Prostate gland (tissue), 2 donors: ENCODE data around the gene WDR55. TPM values are rescaled to one million over a fixed set of nuclear protein-coding genes. Genes with fewer than 3 reads are reported as not detected.
"Not testable (repeated sequence)": the region's sequence is repeated elsewhere in the genome, so short reads cannot be mapped to it uniquely, and the experiment has no call there.

ENCODE experiments used
- DNase-seq: peaks from one replicate; pipeline ENCODE4 v3.0.0-alpha.2; 2019; ENCODE audit warnings: low spot score
- H3K27ac ChIP-seq, 2 donors: fragments of 200-600 bp; sonication (generic); 2 replicates each; pipeline ENCODE4 v1.5.1; 2017 to 2019
- H3K27me3 ChIP-seq: fragments of 200-600 bp; sonication (generic); replicated peaks from 2 replicates; pipeline ENCODE4 v1.5.1; 2019; ENCODE audit not compliant: insufficient read depth
- H3K36me3 ChIP-seq, 2 donors: fragments of 200-600 bp; sonication (generic); 1 replicate in 1 of 2; 2 replicates in 1 of 2; pipeline versions ENCODE4 v1.5.1 to v1.8.1; 2017 to 2019
- H3K4me1 ChIP-seq: fragments of 200-600 bp; sonication (generic); replicated peaks from 2 replicates; pipeline ENCODE4 v1.5.1; 2019
- H3K4me3 ChIP-seq, 2 donors: fragments of 200-600 bp; sonication (generic); 2 replicates each; pipeline ENCODE4 v1.5.1; 2017 to 2019
- H3K9me3 ChIP-seq: fragments of 200-600 bp; sonication (generic); 2 replicates; pipeline ENCODE4 v1.5.1; 2017
- CTCF ChIP-seq, 4 experiments: fragments of 200-600 bp in 2 of 4; fragments of 450-650 bp in 2 of 4; sonication (generic) in 2 of 4; IDR thresholded peaks; 1 replicate in 3 of 4; 2 replicates in 1 of 4; pipeline ENCODE4 v1.5.1; 2016 to 2019; ENCODE audit warnings: antibody characterized with exemption in 4 of 4, mild to moderate bottlenecking in 2 of 4, moderate library complexity in 2 of 4
- POLR2A ChIP-seq: fragments of 450-650 bp; IDR thresholded peaks from one replicate; pipeline ENCODE4 v1.6.1; 2016; ENCODE audit warnings: antibody characterized with exemption, mild to moderate bottlenecking
- POLR2AphosphoS5 ChIP-seq: sonication (generic); formaldehyde crosslinking; IDR thresholded peaks from one replicate; pipeline ENCODE4 v1.6.1; 2017; ENCODE audit warnings: antibody characterized with exemption
- WGBS: methylation state at CpG from one replicate; pipeline ENCODE4 v1.1.5; 2018; 5-methylcytosine and 5-hydroxymethylcytosine counted together
- intact Hi-C: fragments of 100-400 bp; cut with DNase I; formaldehyde crosslinking; loops from one replicate; pipeline ENCODE4 v1.14.2; 2022
- total RNA-seq, 2 donors: library from RNA; depleted of rRNA; stranded (reverse); fragments of >200 nt; gene quantifications; one replicate each; pipeline ENCODE4 v1.1.0, GENCODE V29; 2016

WDR55 gene
- total RNA-seq, 2 donors from 2014 or later: 23.2 to 26.2 TPM

- TF ChIP-seq POLR2AphosphoS5 (no peak), CTCF (IDR thresholded peaks at IDR 0.05) (no peak), POLR2A (no peak)
- 93% methylated on average over 2 of the region's 2 CpGs for WGBS
- Histone ChIP-seq H3K4me1 (no peaks in the 10 kb centered on the region), H3K4me3 (no peak overlapping the region), H3K9me3 (no peaks in the 10 kb centered on the region), H3K27ac (no peak overlapping the region), H3K36me3 (no peaks in the 10 kb centered on the region), H3K27me3 (no peaks in the 10 kb centered on the region)
- intact Hi-C loops: loop anchor here (10.0 kb wide), 1 partner anchor 259 kb away; no protein-coding TSS in a partner anchor
- DNase-seq: no peak
Measured at GRCh38 chr5:140633501-140633900, 31.2 kb upstream of the WDR55 start.

- TF ChIP-seq CTCF (IDR thresholded peaks at IDR 0.05) (no peak), POLR2AphosphoS5 (no peak), POLR2A (no peak)
- Histone ChIP-seq H3K27me3 (no peaks in the 10 kb centered on the region), H3K36me3 (no peaks in the 10 kb centered on the region), H3K4me1 (no peaks in the 10 kb centered on the region), H3K4me3 (no peak overlapping the region), H3K27ac (no peak overlapping the region), H3K9me3 (no peaks in the 10 kb centered on the region)
- intact Hi-C loops: loop anchor here (10.0 kb wide), 1 partner anchor 259 kb away; no protein-coding TSS in a partner anchor
- DNase-seq: no peak
- WGBS: 48% methylated on average over 3 of the region's 3 CpGs
Measured at GRCh38 chr5:140634103-140634502, 30.6 kb upstream of the WDR55 start.

GRCh38 chr5:140635291-140636257 is 29.1 kb upstream of the WDR55 start:
- Histone ChIP-seq H3K4me1 (no peaks in the 10 kb centered on the region), H3K36me3 (no peaks in the 10 kb centered on the region), H3K27me3 (no peaks in the 10 kb centered on the region), H3K9me3 (no peaks in the 10 kb centered on the region), H3K4me3 (no peak overlapping the region), H3K27ac (no peak overlapping the region)
- TF ChIP-seq POLR2A (no peak), POLR2AphosphoS5 (no peak), CTCF (IDR thresholded peaks at IDR 0.05) (no peak)
- intact Hi-C loops: loop anchor here (5.0 to 10.0 kb wide), 3 partner anchors 88 to 261 kb away; partner anchors contain the start of genes ANKHD1 and EIF4EBP3
- 89% methylated on average over 8 of the region's 8 CpGs for WGBS
- no peak for DNase-seq

GRCh38 chr5:140637371-140638100 is 27.2 kb upstream of the WDR55 start:
- intact Hi-C loops: loop anchor here (5.0 to 10.0 kb wide), 3 partner anchors 90 to 263 kb away; partner anchors contain the start of genes ANKHD1 and EIF4EBP3

GRCh38 chr5:140638898-140639147 is 25.9 kb upstream of the WDR55 start:
- not testable (repeated sequence) for DNase-seq, H3K4me1 ChIP-seq, H3K9me3 ChIP-seq, H3K36me3 ChIP-seq, H3K27me3 ChIP-seq
- Histone ChIP-seq H3K27ac (peak overlapping the region; percentile 84 to 85), H3K4me3 (peak overlapping the region; percentile 58 to 68)
- intact Hi-C loops: loop anchor here (5.0 to 10.0 kb wide), 3 partner anchors 92 to 264 kb away; partner anchors contain the start of genes ANKHD1 and EIF4EBP3
- WGBS: 16% methylated on average over 9 of the region's 9 CpGs

More at GRCh38 chr5:140637371-140638100, 27.2 kb upstream of the WDR55 start:
- Histone ChIP-seq H3K27ac (no peak overlapping the region), H3K9me3 (no peaks in the 10 kb centered on the region), H3K4me1 (no peaks in the 10 kb centered on the region), H3K4me3 (no peak overlapping the region), H3K27me3 (no peaks in the 10 kb centered on the region), H3K36me3 (no peaks in the 10 kb centered on the region)
- no peak for TF ChIP-seq POLR2A
- no peak for TF ChIP-seq CTCF (IDR thresholded peaks at IDR 0.05)
- TF ChIP-seq POLR2AphosphoS5: no peak
- 77% methylated on average over 10 of the region's 10 CpGs for whole genome bisulfite sequencing
- no peak for DNase-seq
